ENCODE data around the gene ABHD17C.

DNA sequence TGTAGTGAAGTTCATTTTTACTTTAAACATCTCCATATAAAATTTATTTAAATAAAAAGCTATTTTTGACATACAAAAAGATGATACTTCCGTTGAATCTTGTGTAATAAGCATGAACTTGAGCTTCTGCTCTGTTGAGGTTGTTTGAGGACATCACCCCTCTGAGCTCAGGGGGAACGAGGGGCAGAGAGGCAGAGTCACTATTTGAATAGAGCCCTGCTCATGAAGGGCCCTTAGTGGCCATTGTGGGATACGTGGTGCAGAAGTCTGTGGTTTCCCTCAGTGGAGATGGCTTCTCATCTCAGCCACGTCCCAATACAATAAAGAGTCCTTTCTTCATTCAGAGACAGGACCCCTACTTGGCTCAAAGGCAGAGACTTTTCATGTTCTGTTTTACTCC, 94.7 kb downstream of the ABHD17C start:
- TF ChIP-seq, protein P1, sequence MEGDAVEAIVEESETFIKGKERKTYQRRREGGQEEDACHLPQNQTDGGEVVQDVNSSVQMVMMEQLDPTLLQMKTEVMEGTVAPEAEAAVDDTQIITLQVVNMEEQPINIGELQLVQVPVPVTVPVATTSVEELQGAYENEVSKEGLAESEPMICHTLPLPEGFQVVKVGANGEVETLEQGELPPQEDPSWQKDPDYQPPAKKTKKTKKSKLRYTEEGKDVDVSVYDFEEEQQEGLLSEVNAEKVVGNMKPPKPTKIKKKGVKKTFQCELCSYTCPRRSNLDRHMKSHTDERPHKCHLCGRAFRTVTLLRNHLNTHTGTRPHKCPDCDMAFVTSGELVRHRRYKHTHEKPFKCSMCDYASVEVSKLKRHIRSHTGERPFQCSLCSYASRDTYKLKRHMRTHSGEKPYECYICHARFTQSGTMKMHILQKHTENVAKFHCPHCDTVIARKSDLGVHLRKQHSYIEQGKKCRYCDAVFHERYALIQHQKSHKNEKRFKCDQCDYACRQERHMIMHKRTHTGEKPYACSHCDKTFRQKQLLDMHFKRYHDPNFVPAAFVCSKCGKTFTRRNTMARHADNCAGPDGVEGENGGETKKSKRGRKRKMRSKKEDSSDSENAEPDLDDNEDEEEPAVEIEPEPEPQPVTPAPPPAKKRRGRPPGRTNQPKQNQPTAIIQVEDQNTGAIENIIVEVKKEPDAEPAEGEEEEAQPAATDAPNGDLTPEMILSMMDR (IDR thresholded peaks at IDR 0.05), result no peak
- TF ChIP-seq POLR2A (IDR thresholded peaks at IDR 0.05), result no peak
